Astrocyte of the spinal cord (primary cell): ENCODE data around the gene OLFML2B.

ENCODE experiments used
- DNase-seq: peaks from one replicate; pipeline ENCODE4 v3.0.0; 2011; ENCODE audit warnings: low read depth, low spot score
- H3K4me3 ChIP-seq: 2 replicates; pipeline ENCODE4 v1.5.1; 2011; ENCODE audit warnings: low read depth, mild to moderate bottlenecking, low read length, moderate library complexity
- CTCF ChIP-seq: IDR thresholded peaks from 2 replicates; pipeline ENCODE4 v1.5.1; 2012; ENCODE audit warnings: low read depth, mild to moderate bottlenecking, low read length, inconsistent platforms
- in situ Hi-C: cut with HindIII; loops from 2 replicates; pipeline ENCODE4 v1.10.0; 2017; ENCODE audit warnings: low sequenced_read_pairs

The OLFML2B gene

DNA sequence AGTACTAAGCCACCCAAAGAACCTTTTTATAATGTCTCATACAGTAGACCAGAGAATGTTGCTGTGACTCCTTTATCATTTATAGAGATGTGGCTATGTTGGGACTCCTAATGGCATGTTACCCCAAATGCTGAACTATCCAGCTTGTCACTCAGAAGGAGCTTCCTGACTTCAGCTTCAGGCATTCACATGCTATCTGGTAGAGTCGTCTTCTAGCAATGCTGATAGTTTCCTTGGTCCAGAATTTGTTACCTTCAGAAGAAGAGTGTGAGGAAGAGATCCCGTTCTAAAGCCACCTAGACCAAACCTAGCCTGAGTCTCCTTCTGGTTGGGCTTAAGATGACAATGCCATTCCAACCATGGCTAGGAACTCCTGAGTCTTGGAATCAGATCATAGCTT, 68.1 kb downstream of the OLFML2B start:
- H3K4me3 ChIP-seq, result no peak overlapping the region
- no peak for TF ChIP-seq CTCF
- in situ Hi-C loops, result no loop called here
- no peak for DNase-seq

- DNase-seq, result peak; percentile 30
- in situ Hi-C loops, result no loop called here
- TF ChIP-seq CTCF, result no peak
- no peak overlapping the region for H3K4me3 ChIP-seq
These were observed 69.2 kb downstream of the OLFML2B start for GRCh38 chr1:161954466-161954865.

DNA sequence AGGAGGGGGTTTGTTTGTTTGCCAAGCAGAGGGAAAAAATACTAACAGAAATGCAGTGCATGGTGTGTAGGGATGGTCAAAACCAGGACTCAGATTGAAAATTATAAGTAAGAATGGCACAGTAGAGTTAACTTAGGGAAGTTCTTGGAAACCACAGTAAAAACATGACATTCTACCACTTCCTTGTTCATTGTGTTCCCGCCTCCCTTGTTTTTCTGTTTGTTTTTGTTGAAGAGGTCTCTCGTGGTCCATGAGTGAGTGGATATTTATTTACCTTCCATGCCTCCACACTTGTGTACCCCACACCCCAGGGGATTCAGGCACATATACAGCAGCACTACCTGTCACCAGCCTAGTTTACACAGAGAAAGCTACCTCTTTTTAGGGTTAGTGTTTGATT, 69.6 kb downstream of the OLFML2B start:
- H3K4me3 ChIP-seq, result no peak overlapping the region
- in situ Hi-C loops, result no loop called here
- no peak for DNase-seq
- TF ChIP-seq CTCF, result no peak

GRCh38 chr1:161953256-161953920, 70.3 kb downstream of the OLFML2B start:
- no peak for TF ChIP-seq CTCF
- H3K4me3 ChIP-seq, result no peak overlapping the region
- in situ Hi-C loops, result no loop called here
- DNase-seq, result no peak

DNA sequence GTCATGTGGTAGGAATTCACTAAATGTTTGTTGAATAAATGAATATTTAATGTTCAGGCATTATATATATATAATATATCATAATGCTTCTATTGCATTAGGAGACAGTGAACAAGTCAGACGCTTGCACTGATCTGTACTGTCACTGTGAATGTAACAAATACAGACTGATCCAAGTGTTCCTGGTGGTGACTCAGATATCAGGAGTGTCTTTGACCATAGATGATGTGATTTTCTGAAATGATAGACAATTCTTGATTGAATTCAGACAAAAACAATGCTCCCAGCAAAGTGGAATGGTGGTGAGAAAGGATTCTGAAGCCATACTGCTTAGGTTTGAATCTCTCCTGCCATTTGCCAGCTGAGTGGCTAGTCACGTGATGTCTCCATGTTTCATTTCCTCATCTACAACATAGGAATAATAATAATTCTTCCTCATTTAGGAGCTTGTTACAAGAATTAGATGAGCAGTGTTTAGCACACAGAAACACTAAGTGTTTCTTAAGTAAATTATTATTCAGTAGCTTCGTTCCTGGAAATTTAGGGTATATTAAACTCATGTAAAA, 71.0 kb downstream of the OLFML2B start:
- no peak overlapping the region for H3K4me3 ChIP-seq
- TF ChIP-seq CTCF, result no peak
- no peak for DNase-seq
- in situ Hi-C loops, result no loop called here

DNA sequence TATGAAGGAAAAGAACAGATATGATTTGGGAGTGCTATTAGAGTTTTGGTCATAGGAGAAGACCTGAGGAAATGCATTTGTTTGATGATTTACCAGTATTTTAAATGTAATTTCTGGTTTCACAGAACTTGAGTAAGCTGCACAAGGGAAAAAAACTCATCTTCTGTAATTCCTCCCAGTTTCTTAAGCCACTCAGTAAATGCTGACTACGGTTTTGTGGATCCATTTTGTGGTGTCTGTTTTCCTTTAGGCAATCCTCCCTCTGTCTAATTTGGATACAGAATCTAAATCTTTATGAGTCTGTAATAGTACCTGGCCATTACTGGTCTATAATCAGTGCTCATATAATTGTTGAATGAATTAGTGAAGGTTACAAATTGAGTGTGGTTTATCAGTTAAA, 72.0 kb downstream of the OLFML2B start:
- no peak for DNase-seq
- H3K4me3 ChIP-seq, result no peak overlapping the region
- in situ Hi-C loops, result no loop called here
- TF ChIP-seq CTCF, result no peak

GRCh38 chr1:161950377-161950776, 73.3 kb downstream of the OLFML2B start:
- in situ Hi-C loops, result no loop called here
- H3K4me3 ChIP-seq, result no peak overlapping the region
- no peak for TF ChIP-seq CTCF
- DNase-seq, result no peak
